GM13976 (cell line): ENCODE data around the gene TTLL3.

Experiments
- DNase-seq: peaks from one replicate; pipeline ENCODE4 v3.0.0; 2012; ENCODE audit warnings: low spot score
- in situ Hi-C: fragments of 300-500 bp; cut with MboI; formaldehyde crosslinking; loops from one replicate; pipeline ENCODE4 v1.12.0; 2022; ENCODE audit warnings: low sequenced_read_pairs, mixed read lengths, inconsistent platforms; ENCODE audit not compliant: unreplicated experiment
- TF ChIP-seq, protein P1 (sequence below): IDR thresholded peaks from 2 replicates; pipeline ENCODE4 v1.5.1; 2012; ENCODE audit warnings: borderline replicate concordance, mild to moderate bottlenecking; ENCODE audit not compliant: insufficient read depth; ENCODE audit errors: extremely low read depth, missing control alignments, control extremely low read depth

The TTLL3 gene

DNA sequence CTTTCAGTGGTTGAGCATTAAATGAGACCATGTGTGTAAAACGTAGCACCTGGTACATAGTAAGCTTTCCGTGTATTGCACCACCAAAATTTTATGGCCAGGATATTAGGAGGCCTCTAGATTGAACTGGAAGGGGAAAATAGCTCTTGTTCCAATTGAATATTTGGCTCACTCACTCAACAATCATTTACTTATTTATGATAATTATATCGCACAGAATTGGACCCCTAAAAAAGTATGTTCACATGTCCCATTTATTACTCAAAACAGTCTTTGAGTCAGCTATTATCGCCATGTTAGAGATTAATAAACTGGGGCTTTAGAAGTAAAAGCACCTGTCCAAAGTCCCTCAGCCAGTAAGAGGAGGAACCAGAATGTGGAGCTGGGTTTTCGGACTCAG is 5.1 kb upstream of the TTLL3 start:
- TF ChIP-seq, protein P1, sequence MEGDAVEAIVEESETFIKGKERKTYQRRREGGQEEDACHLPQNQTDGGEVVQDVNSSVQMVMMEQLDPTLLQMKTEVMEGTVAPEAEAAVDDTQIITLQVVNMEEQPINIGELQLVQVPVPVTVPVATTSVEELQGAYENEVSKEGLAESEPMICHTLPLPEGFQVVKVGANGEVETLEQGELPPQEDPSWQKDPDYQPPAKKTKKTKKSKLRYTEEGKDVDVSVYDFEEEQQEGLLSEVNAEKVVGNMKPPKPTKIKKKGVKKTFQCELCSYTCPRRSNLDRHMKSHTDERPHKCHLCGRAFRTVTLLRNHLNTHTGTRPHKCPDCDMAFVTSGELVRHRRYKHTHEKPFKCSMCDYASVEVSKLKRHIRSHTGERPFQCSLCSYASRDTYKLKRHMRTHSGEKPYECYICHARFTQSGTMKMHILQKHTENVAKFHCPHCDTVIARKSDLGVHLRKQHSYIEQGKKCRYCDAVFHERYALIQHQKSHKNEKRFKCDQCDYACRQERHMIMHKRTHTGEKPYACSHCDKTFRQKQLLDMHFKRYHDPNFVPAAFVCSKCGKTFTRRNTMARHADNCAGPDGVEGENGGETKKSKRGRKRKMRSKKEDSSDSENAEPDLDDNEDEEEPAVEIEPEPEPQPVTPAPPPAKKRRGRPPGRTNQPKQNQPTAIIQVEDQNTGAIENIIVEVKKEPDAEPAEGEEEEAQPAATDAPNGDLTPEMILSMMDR, result no peak
- no peak for DNase-seq
- in situ Hi-C loops, result no loop called here

DNA sequence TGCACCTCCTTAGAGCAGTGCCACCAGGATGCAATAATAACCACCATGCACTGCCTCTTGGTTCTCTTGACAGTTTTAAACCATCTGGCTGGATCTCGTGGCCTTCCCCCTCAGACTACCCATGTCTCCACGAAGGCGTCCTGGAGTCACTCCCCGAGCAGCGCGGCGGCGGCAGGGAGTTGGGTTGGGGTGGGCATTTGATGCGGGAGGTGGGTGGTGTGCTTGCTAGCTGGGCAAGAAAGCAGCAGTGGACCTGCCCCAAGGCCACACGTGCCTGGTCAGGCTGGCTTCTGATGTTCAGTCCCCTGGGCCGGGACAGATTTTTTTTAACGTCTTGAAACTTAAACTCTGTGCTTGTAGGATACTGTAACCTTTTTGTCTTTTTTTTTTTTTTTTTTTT is 3.9 kb upstream of the TTLL3 start:
- DNase-seq, result no peak
- TF ChIP-seq, protein P1, result no peak
- in situ Hi-C loops, result no loop called here

DNA sequence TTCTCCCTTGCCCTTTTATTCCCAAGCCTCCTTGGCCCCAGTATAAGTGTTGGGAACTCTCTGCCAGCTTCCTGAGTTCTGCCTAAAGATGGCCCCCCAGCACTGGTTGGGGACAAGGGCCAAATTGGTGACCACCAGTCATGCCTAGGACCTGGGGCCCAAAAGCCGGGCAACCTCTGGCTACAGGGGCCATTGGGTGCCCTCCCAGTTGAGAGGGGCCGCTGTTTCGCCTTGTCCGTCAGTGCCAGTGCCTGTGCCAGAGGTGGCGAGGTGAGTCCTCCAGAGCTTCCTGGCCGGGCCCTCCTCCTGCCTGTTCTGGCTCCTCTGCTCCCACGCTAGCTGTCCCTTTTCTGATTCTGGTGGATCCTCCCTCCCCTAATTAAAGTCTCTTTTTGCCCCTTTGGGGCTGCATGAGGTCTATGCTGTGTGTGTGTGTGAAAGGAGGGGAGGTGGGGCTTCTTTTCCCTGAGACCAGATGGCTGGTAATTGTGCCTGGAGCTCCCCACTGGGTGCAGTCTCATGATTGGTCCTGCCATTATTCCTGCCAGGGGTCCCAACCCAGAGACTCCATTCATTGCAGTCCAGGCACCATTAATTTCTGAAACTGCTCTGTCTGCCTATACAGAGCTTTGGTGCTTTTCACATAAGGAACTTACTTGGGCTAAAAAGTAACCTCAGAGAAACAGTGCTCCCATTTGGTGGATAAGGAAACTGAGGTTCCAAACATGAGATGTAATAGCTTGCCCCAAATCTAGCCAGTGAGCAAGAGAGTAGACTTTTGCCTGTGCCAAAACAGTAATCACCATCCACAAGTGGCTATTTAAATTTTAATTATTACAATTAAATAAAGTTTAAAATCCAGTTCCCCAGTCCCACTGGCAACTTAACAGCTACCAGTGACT is 3.1 kb upstream of the TTLL3 start:
- TF ChIP-seq, protein P1, result no peak
- no peak for DNase-seq
- in situ Hi-C loops, result no loop called here

DNA sequence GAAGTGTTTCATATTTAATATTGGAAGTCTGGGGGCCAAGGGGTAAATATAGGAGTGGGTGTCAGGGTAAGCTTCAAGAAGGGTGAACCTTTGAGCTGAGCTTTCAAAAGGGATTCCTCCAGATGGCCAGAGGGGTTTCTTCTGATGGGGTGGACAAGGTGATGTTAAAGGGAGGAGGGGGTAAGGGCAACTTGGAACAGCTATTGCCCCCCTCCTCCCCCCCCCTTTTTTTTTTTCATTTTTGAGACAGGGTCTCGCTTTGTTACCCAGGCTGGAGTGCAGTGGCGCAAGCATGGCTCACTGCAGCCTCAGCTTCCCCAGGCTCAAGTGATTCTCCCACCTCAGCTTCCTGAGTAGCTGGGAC is 2.1 kb upstream of the TTLL3 start:
- in situ Hi-C loops, result no loop called here
- no peak for DNase-seq
- TF ChIP-seq, protein P1, result no peak

DNA sequence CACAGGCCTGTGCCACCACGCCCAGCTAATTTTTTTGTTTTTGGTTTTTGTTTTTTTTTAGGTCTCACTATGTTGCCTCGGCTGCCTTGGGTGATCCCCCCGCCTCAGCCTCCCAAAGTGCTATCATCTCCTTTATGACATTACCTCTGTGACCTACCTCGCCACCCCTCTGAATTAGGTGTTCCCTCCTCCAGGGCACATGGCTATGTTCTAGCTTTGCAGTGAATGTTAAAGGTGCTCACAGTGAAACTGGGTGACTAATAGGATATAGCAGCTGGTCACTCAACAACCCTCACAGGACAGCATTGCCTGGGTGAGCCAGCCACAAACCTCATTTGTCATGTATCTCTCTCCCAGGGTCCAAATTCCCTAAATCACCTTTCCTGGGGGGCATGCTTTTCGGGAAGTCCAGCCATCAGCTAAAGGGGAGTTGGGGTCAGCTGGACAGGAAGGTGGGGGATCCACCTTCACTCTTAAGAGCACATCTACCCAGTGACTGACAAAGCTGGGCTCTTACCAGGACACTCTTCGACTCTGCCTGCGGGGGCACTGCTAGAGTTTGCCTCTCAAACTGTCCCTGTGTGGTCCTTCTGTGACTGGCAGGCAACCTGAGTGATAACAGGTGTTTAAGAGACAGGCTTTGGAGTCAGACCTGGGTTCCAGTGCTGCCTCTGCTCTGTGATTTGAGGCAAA is 1.6 kb upstream of the TTLL3 start:
- in situ Hi-C loops, result no loop called here
- TF ChIP-seq, protein P1, result peak; percentile 15
- peak; percentile 47 for DNase-seq

DNA sequence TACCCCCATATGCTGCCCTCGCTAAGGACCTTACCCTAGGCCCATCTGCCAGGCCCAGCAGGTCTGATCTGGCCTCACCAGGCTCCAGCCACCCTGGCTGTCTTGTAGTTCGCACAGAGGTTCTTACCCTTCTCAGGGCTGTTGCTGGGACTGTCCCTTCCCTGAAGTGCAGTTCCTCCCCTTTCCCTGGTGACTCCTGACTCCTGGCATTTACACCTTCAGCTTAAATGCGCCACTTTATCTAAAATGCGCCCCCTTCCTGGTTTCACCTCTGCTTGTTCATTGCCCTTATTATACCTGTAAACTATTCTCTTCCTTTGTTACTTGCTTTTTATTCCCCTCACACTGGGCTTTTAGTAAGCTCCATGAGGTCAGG is 835 bp upstream of the TTLL3 start:
- TF ChIP-seq, protein P1, result no peak
- DNase-seq, result no peak
- in situ Hi-C loops, result no loop called here
